Peyer's patch (tissue), 4 donors: Measurements from ENCODE around the gene ALG10. TPM values are rescaled to one million over a fixed set of nuclear protein-coding genes. Genes with fewer than 3 reads are reported as not detected.
"Not testable (repeated sequence)": the region's sequence is repeated elsewhere in the genome, so short reads cannot be mapped to it uniquely, and the experiment has no call there.

ENCODE experiments used
- DNase-seq, 3 donors: peaks; one replicate each; pipeline ENCODE4 v3.0.0-alpha.2; 2017 to 2019
- H3K27ac ChIP-seq, 4 donors: fragments of 200-600 bp; sonication (generic); one replicate each; pipeline ENCODE4 v1.5.1; 2016 to 2019
- H3K27me3 ChIP-seq, 2 donors: fragments of 200-600 bp; sonication (generic); one replicate each; pipeline ENCODE4 v1.5.1; 2019
- H3K36me3 ChIP-seq, 3 donors: fragments of 200-600 bp; sonication (generic); one replicate each; pipeline ENCODE4 v1.5.1; 2016 to 2019
- H3K4me1 ChIP-seq, 4 donors: fragments of 200-600 bp; sonication (generic); one replicate each; pipeline ENCODE4 v1.5.1; 2016 to 2019
- H3K4me3 ChIP-seq, 4 donors: fragments of 200-600 bp; sonication (generic); 1 replicate in 3 of 4; 2 replicates in 1 of 4; pipeline ENCODE4 v1.5.1; 2016 to 2019; ENCODE audit warnings: mild to moderate bottlenecking in 1 of 4
- H3K9me3 ChIP-seq, 4 donors: fragments of 200-600 bp; sonication (generic); one replicate each; pipeline ENCODE4 v1.5.1; 2016 to 2019; ENCODE audit warnings: mild to moderate bottlenecking in 1 of 4
- POLR2A ChIP-seq, 2 donors: fragments of 450-650 bp; IDR thresholded peaks; one replicate each; pipeline ENCODE4 v1.5.1; 2017; ENCODE audit warnings: antibody characterized with exemption in 2 of 2, mild to moderate bottlenecking in 2 of 2, moderate library complexity in 2 of 2
- total RNA-seq, 4 donors: library from RNA; depleted of rRNA; stranded (reverse); fragments of >200 nt; gene quantifications; one replicate each; pipeline ENCODE4 v1.1.0, GENCODE V29; 2016
- TF ChIP-seq, protein P1 (sequence below), 6 experiments: fragments of 450-650 bp in 4 of 6; fragments of 200-600 bp in 2 of 6; sonication (generic) in 1 of 6; IDR thresholded peaks; one replicate each; pipeline ENCODE4 v1.5.1; 2017 to 2019; ENCODE audit warnings: antibody characterized with exemption in 6 of 6, mild to moderate bottlenecking in 3 of 6, moderate library complexity in 1 of 6

ALG10 gene
- total RNA-seq, 4 donors from 2014 or later, result 3.3 to 6.7 (median 5.8) TPM

- H3K27me3 ChIP-seq, result no peaks in the 10 kb centered on the region
- H3K36me3 ChIP-seq, result no peaks in the 10 kb centered on the region
- no peak overlapping the region for H3K4me3 ChIP-seq
- no peak overlapping the region for H3K27ac ChIP-seq
- TF ChIP-seq POLR2A (IDR thresholded peaks at IDR 0.05), result no peak
- TF ChIP-seq, protein P1, sequence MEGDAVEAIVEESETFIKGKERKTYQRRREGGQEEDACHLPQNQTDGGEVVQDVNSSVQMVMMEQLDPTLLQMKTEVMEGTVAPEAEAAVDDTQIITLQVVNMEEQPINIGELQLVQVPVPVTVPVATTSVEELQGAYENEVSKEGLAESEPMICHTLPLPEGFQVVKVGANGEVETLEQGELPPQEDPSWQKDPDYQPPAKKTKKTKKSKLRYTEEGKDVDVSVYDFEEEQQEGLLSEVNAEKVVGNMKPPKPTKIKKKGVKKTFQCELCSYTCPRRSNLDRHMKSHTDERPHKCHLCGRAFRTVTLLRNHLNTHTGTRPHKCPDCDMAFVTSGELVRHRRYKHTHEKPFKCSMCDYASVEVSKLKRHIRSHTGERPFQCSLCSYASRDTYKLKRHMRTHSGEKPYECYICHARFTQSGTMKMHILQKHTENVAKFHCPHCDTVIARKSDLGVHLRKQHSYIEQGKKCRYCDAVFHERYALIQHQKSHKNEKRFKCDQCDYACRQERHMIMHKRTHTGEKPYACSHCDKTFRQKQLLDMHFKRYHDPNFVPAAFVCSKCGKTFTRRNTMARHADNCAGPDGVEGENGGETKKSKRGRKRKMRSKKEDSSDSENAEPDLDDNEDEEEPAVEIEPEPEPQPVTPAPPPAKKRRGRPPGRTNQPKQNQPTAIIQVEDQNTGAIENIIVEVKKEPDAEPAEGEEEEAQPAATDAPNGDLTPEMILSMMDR (IDR thresholded peaks at IDR 0.05), result no peak
- no peaks in the 10 kb centered on the region for H3K4me1 ChIP-seq
- DNase-seq, result no peak
- no peaks in the 10 kb centered on the region for H3K9me3 ChIP-seq
Observed at GRCh38 chr12:33994857-33995808, 27.2 kb upstream of the ALG10 start.

DNA sequence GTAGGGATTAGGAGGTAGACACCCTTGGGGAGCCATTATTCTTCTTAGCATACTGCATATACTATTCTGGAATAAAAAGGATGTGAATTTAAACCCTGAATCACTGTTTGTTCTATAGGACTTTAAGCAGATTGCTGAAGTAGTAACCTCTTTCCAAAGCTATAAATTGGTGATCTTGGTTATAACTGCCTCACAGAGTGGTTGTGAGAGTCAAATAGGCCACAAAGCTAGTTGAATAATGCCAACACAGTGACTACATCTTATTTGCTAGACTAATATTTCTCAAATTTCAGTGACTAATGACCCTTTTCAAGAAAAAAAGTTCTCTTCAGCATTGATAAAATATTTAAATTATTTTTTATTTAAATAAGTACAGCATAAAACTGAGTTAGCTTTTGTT, 13.5 kb upstream of the ALG10 start:
- not testable (repeated sequence) for H3K36me3 ChIP-seq

DNA sequence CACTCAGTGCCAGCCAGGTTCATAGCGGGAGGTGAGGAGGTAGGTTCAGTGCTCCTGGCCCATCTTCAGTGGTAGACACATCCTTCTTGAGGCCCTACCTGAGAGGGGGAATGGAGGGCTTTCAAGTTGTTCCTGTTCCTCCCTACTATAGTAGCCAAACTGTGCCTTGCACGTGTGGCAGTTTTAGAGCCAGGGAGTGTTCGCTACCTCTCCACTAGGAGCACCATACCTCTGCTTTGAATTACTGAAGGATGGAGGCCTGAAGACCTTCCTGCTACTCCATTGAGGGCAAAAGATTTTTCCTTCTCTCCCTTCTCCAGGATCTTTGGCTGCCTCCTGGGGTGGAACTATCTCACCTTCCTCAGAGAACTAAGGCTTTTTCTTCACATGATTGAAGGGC, 5.9 kb upstream of the ALG10 start:
- Histone ChIP-seq H3K27ac (no peak overlapping the region), H3K9me3 (no peaks in the 10 kb centered on the region), H3K4me1 (peaks cover 0 to under 1% (median 0%) of the 10 kb centered on the region in 4 donors), H3K27me3 (no peaks in the 10 kb centered on the region), H3K36me3 (no peaks in the 10 kb centered on the region), H3K4me3 (no peak overlapping the region)
- DNase-seq, result no peak
- TF ChIP-seq, protein P1 (IDR thresholded peaks at IDR 0.05), result no peak
- TF ChIP-seq POLR2A (IDR thresholded peaks at IDR 0.05), result no peak

More for the DNA sequence above, 13.5 kb upstream of the ALG10 start:
- H3K27me3 ChIP-seq, H3K9me3 ChIP-seq, H3K27ac ChIP-seq, DNase-seq, H3K4me3 ChIP-seq, H3K4me1 ChIP-seq: not testable (repeated sequence)

DNA sequence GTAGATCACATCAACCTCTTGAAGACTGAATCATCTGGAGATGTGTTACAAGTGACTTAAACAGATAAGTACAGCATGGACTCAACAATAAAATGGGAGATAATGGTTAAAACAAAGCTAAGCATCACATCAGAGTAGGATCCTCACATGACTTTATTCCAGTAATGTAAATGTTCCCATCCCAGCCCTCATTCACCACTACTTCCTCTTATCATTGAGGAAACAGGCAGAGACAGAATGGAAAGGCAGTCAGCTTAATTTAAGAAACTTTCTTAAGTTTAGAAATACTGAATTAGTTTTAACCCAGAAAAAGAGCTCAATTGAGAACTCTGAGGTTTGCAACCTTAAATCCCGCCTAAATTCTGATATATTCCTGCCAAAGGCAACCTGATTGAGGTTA, 1.2 kb upstream of the ALG10 start:
- peaks cover 0 to 7% (median 2%) of the 10 kb centered on the region in 4 donors for H3K4me1 ChIP-seq
- H3K27me3 ChIP-seq, result no peaks in the 10 kb centered on the region
- H3K36me3 ChIP-seq, result no peaks in the 10 kb centered on the region
- no peak overlapping the region for H3K27ac ChIP-seq
- DNase-seq, result no peak
- TF ChIP-seq, protein P1 (IDR thresholded peaks at IDR 0.05), result no peak
- TF ChIP-seq POLR2A (IDR thresholded peaks at IDR 0.05), result no peak
- no peak overlapping the region for H3K4me3 ChIP-seq
- H3K9me3 ChIP-seq, result no peaks in the 10 kb centered on the region

- H3K4me3 ChIP-seq, H3K27ac ChIP-seq, H3K27me3 ChIP-seq, H3K9me3 ChIP-seq, H3K4me1 ChIP-seq, H3K36me3 ChIP-seq, DNase-seq: not testable (repeated sequence)
Observed at GRCh38 chr12:34027661-34028060, 5.4 kb downstream of the ALG10 start.

DNA sequence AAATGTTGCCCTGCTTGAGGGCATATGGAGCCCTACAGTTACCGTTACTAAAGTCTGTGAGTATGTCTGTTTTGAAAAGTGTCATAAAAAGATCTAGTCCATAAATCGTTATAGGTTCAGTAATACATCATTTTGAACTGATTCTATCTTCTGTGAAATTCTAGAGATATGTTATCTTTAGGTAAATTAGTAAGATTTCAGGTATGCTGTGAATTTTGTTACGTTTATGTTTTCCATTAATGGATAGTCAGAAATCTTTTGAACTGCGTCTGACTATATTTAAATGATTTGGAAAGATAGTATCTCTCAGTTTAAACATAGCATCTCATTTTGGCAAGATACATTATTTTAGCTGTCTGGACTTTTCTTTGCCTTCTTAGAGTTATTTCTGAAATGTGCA, 8.3 kb downstream of the ALG10 start:
- Histone ChIP-seq H3K27ac (no peak overlapping the region), H3K9me3 (no peaks in the 10 kb centered on the region), H3K4me3 (no peak overlapping the region), H3K36me3 (no peaks in the 10 kb centered on the region), H3K4me1 (no peaks in the 10 kb centered on the region), H3K27me3 (no peaks in the 10 kb centered on the region)
- no peak for DNase-seq
- no peak for TF ChIP-seq POLR2A (IDR thresholded peaks at IDR 0.05)
- TF ChIP-seq, protein P1 (IDR thresholded peaks at IDR 0.05), result no peak
